IMR-90 (cell line): ENCODE data around the gene LRRFIP1. TPM values are rescaled to one million over a fixed set of nuclear protein-coding genes. Genes with fewer than 3 reads are reported as not detected.
A peak's percentile ranks its signal among the peaks of the same experiment; 100 is the strongest.

Experiments used
- ATAC-seq: fragments of 200-7000 bp; cut with Tn5 transposase; 2 replicates; pipeline ENCODE4 v1.9.1; 2020; ENCODE audit warnings: low read depth, mild to moderate bottlenecking, moderate library complexity
- BruUV-seq: library from RNA; stranded (reverse); fragments of 400-500 nt; replicated peaks from 2 replicates; lab custom pipeline; 2021; lab: Mats Ljungman, UMichigan
- CTCF ChIA-PET: fragments of 300-600 bp; formaldehyde crosslinking; extraction: SDS; loops from one replicate; lab custom pipeline; 2021; ENCODE audit warnings: antibody characterized with exemption; lab: Yijun Ruan, JAX
- POLR2A ChIA-PET: fragments of 300-600 bp; sonication (Branson Sonifier 250); formaldehyde crosslinking; loops from one replicate; lab custom pipeline; 2022; ENCODE audit warnings: antibody characterized with exemption; ENCODE audit not compliant: unreplicated experiment; lab: Charles Lee
- DNase-seq: peaks from one replicate; pipeline ENCODE4 v3.0.0; 2013
- H2AFZ ChIP-seq: replicated peaks from 2 replicates; pipeline ENCODE3; 2013; ENCODE audit warnings: low read length, mild to moderate bottlenecking; ENCODE audit not compliant: poor library complexity
- H2AK5ac ChIP-seq: 2 replicates; pipeline ENCODE4 v1.6.1; 2013; ENCODE audit warnings: low read depth, low read length, inconsistent platforms
- H2AK9ac ChIP-seq: replicated peaks from 2 replicates; pipeline ENCODE3; 2013; ENCODE audit warnings: mild to moderate bottlenecking, low read depth, low read length, moderate library complexity; ENCODE audit not compliant: poor library complexity
- H2BK120ac ChIP-seq: 2 replicates; pipeline ENCODE4 v1.6.1; 2013; ENCODE audit warnings: low read depth, low read length, inconsistent platforms
- H2BK15ac ChIP-seq: 3 replicates; pipeline ENCODE4 v1.6.1; 2013; ENCODE audit warnings: low read depth, low read length, inconsistent platforms
- H2BK20ac ChIP-seq: 2 replicates; pipeline ENCODE4 v1.6.1; 2013; ENCODE audit warnings: low read depth, mild to moderate bottlenecking, inconsistent platforms, low read length, moderate library complexity
- H2BK5ac ChIP-seq: 2 replicates; pipeline ENCODE4 v1.6.1; 2013; ENCODE audit warnings: mild to moderate bottlenecking, low read depth, low read length, inconsistent platforms; ENCODE audit not compliant: poor library complexity, severe bottlenecking
- H3K14ac ChIP-seq: replicated peaks from 2 replicates; pipeline ENCODE4 v1.6.1; 2013; ENCODE audit warnings: low read depth, low read length, inconsistent platforms
- H3K18ac ChIP-seq: 2 replicates; pipeline ENCODE4 v1.6.1; 2013; ENCODE audit warnings: low read depth, low read length, control low read depth
- H3K23ac ChIP-seq: 2 replicates; pipeline ENCODE4 v1.6.1; 2013; ENCODE audit warnings: low read depth, low read length, inconsistent platforms
- H3K27ac ChIP-seq: 2 replicates; pipeline ENCODE4 v1.5.1; 2013; ENCODE audit warnings: mild to moderate bottlenecking, control low read depth, low read length; ENCODE audit not compliant: insufficient read depth
- H3K27me3 ChIP-seq: 2 replicates; pipeline ENCODE4 v1.6.1; 2013; ENCODE audit warnings: low read length; ENCODE audit not compliant: control insufficient read depth, insufficient read depth
- H3K36me3 ChIP-seq: 2 replicates; pipeline ENCODE4 v1.6.1; 2013; ENCODE audit warnings: low read length, mixed read lengths; ENCODE audit not compliant: control insufficient read depth, insufficient read depth
- H3K4ac ChIP-seq: 2 replicates; pipeline ENCODE4 v1.6.1; 2013; ENCODE audit warnings: low read depth, low read length, inconsistent platforms
- H3K4me1 ChIP-seq: 2 replicates; pipeline ENCODE4 v1.6.1; 2013; ENCODE audit warnings: low read length, mixed read lengths; ENCODE audit not compliant: control insufficient read depth, insufficient read depth
- H3K4me2 ChIP-seq: 2 replicates; pipeline ENCODE4 v1.6.1; 2013; ENCODE audit warnings: low read depth, mild to moderate bottlenecking, control low read depth, low read length, moderate library complexity
- H3K4me3 ChIP-seq: 2 replicates; pipeline ENCODE4 v1.5.1; 2013; ENCODE audit warnings: low read depth, mild to moderate bottlenecking, control low read depth, low read length, moderate library complexity; ENCODE audit not compliant: insufficient read depth
- H3K56ac ChIP-seq: 2 replicates; pipeline ENCODE4 v1.6.1; 2013; ENCODE audit warnings: low read length, inconsistent platforms; ENCODE audit not compliant: insufficient read depth; ENCODE audit errors: extremely low read depth
- H3K79me1 ChIP-seq, 2 experiments: 2 replicates each; pipeline ENCODE4 v1.6.1; 2013; ENCODE audit warnings: low read length in 2 of 2, inconsistent platforms in 1 of 2, low read depth in 1 of 2
- H3K9ac ChIP-seq: 2 replicates; pipeline ENCODE4 v1.6.1; 2013; ENCODE audit warnings: low read depth, low read length, control low read depth
- H3K9me1 ChIP-seq: 2 replicates; pipeline ENCODE4 v1.6.1; 2013; ENCODE audit warnings: low read length, inconsistent platforms; ENCODE audit not compliant: insufficient read depth
- H3K9me3 ChIP-seq: 2 replicates; pipeline ENCODE4 v1.6.1; 2013; ENCODE audit warnings: low read length; ENCODE audit not compliant: control insufficient read depth, insufficient read depth
- H4K20me1 ChIP-seq: 2 replicates; pipeline ENCODE4 v1.6.1; 2013; ENCODE audit warnings: low read length, inconsistent platforms; ENCODE audit not compliant: insufficient read depth
- H4K5ac ChIP-seq: 2 replicates; pipeline ENCODE4 v1.6.1; 2013; ENCODE audit warnings: mild to moderate bottlenecking, low read depth, low read length, control low read depth
- H4K8ac ChIP-seq, 2 experiments: 2 replicates each; pipeline ENCODE4 v1.6.1; 2013; ENCODE audit warnings: low read depth in 2 of 2, low read length in 2 of 2, control low read depth in 1 of 2, inconsistent platforms in 1 of 2
- H4K91ac ChIP-seq: 2 replicates; pipeline ENCODE4 v1.6.1; 2013; ENCODE audit warnings: low read depth, low read length, inconsistent platforms; ENCODE audit not compliant: insufficient read depth
- BHLHE40 ChIP-seq: fragments of 150-350 bp; IDR thresholded peaks from 2 replicates; pipeline ENCODE4 v1.6.1; 2016; ENCODE audit warnings: mild to moderate bottlenecking, low read depth, low read length
- CEBPB ChIP-seq: IDR thresholded peaks from 2 replicates; pipeline ENCODE4 v1.6.1; 2012; ENCODE audit warnings: low read depth, low read length, improper control_type of control experiment
- CHD1 ChIP-seq: IDR thresholded peaks from 2 replicates; pipeline ENCODE4 v1.6.1; 2012; ENCODE audit warnings: low read depth, low read length, improper control_type of control experiment
- CTCF ChIP-seq: conservative IDR thresholded peaks from 2 replicates; pipeline ENCODE4 v1.5.1; 2012; ENCODE audit warnings: mild to moderate bottlenecking, low read depth, low read length, improper control_type of control experiment
- ELK1 ChIP-seq: fragments of 150-350 bp; IDR thresholded peaks from 2 replicates; pipeline ENCODE4 v1.6.1; 2016; ENCODE audit warnings: low read depth, mild to moderate bottlenecking, low read length, moderate library complexity, borderline replicate concordance
- FOS ChIP-seq: fragments of 150-350 bp; IDR thresholded peaks from 2 replicates; pipeline ENCODE4 v1.6.1; 2016; ENCODE audit warnings: low read depth, low read length
- MAFK ChIP-seq: IDR thresholded peaks from 2 replicates; pipeline ENCODE4 v1.6.1; 2012; ENCODE audit warnings: low read depth, low read length, improper control_type of control experiment
- MXI1 ChIP-seq: IDR thresholded peaks from 2 replicates; pipeline ENCODE4 v1.6.1; 2012; ENCODE audit warnings: low read depth, mild to moderate bottlenecking, low read length, moderate library complexity, borderline replicate concordance
- NFE2L2 ChIP-seq: fragments of 150-350 bp; IDR thresholded peaks from 2 replicates; pipeline ENCODE4 v1.6.1; 2016; ENCODE audit warnings: low read depth, mild to moderate bottlenecking, low read length
- POLR2A ChIP-seq: IDR thresholded peaks from 2 replicates; pipeline ENCODE4 v1.6.1; 2012; ENCODE audit warnings: mild to moderate bottlenecking, low read depth, low read length
- RAD21 ChIP-seq: IDR thresholded peaks from 2 replicates; pipeline ENCODE4 v1.6.1; 2012; ENCODE audit warnings: low read length, improper control_type of control experiment
- RCOR1 ChIP-seq: IDR thresholded peaks from 2 replicates; pipeline ENCODE4 v1.6.1; 2012; ENCODE audit warnings: mild to moderate bottlenecking, low read length, improper control_type of control experiment; ENCODE audit not compliant: insufficient replicate concordance
- SMC3 ChIP-seq: fragments of 150-350 bp; IDR thresholded peaks from 2 replicates; pipeline ENCODE4 v1.6.1; 2016; ENCODE audit warnings: low read depth, mild to moderate bottlenecking, antibody characterized with exemption, low read length, moderate library complexity
- USF2 ChIP-seq: fragments of 150-350 bp; IDR thresholded peaks from 2 replicates; pipeline ENCODE4 v1.6.1; 2017; ENCODE audit warnings: mild to moderate bottlenecking, antibody characterized with exemption, low read length, low read depth
- WGBS, 2 experiments: methylation state at CpG; one replicate each; pipeline versions ENCODE4 v1.1.5 to v1.1.7; 2013; ENCODE audit warnings: missing lambda C conversion rate in 2 of 2; ENCODE audit not compliant: insufficient read length in 1 of 2; ENCODE audit errors: extremely low coverage in 2 of 2; 5-methylcytosine and 5-hydroxymethylcytosine counted together
- dilution Hi-C: fragments of 300-500 bp; cut with HindIII; formaldehyde crosslinking; loops from one replicate; pipeline ENCODE4 v1.14.3; 2018; ENCODE audit warnings: low sequenced_read_pairs; ENCODE audit not compliant: unreplicated experiment
- in situ Hi-C: fragments of 300-500 bp; cut with MboI; formaldehyde crosslinking; loops from 3 replicates; pipeline ENCODE4 v1.14.3; 2019; ENCODE audit warnings: low sequenced_read_pairs, inconsistent platforms, mixed read lengths
- intact Hi-C: fragments of 100-400 bp; cut with micrococcal nuclease; formaldehyde crosslinking; loops from 2 replicates; pipeline ENCODE4 v1.10.0; 2022
- polyA plus RNA-seq, 3 experiments: library from polyadenylated mRNA; depleted of rRNA; stranded (reverse); fragments of >200 nt; gene quantifications; 2 replicates each; pipeline ENCODE4 v1.2.3, GENCODE V29; 2012; ENCODE audit warnings: low replicate concordance in 1 of 3
- total RNA-seq: library from RNA; depleted of rRNA; stranded (reverse); fragments of >200 nt; gene quantifications from 2 replicates; pipeline ENCODE4 v1.2.3, GENCODE V29; 2012

LRRFIP1 gene
- total and polyA plus RNA-seq, 2 of the 4 experiments (the other 2 are of a cell fraction), result 52.2 to 54.4 TPM

GRCh38 chr2:237715459-237715947 is 88.1 kb downstream of the LRRFIP1 start:
- dilution Hi-C loops, result no loop called here
- no peak overlapping the region for H3K4me3 ChIP-seq

More at GRCh38 chr2:237715459-237715947, 88.1 kb downstream of the LRRFIP1 start:
- ATAC-seq, result no peak
- Histone ChIP-seq H2BK120ac (peak overlapping the region; percentile 4; the same call in 1 of the 2 replicates), H2BK15ac (peak overlapping the region; percentile 4; the same call in 1 of the 3 replicates), H3K9me3 (no peaks in the 10 kb centered on the region), H4K5ac (no peak overlapping the region), H2AFZ (no peak overlapping the region), H4K91ac (peak overlapping the region; percentile 7; the same call in 1 of the 2 replicates), H3K27ac (peak overlapping the region; percentile 36; the same call in 1 of the 2 replicates), H3K36me3 (peaks cover 20% of the 10 kb centered on the region), H2AK5ac (peak overlapping the region; percentile 47; the same call in 1 of the 2 replicates), H3K27me3 (no peaks in the 10 kb centered on the region), H3K4ac (peak overlapping the region; percentile 52), H3K23ac (peak overlapping the region; percentile 39; the same call in 1 of the 2 replicates), H3K4me1 (peaks cover 22% of the 10 kb centered on the region), H2BK20ac (peak overlapping the region; percentile 28; the same call in 1 of the 2 replicates), H3K79me1 (peaks cover 26 to 83% of the 10 kb centered on the region in 2 experiments), H3K4me2 (peak overlapping the region; percentile 55), H3K9me1 (peaks cover 33% of the 10 kb centered on the region), H3K14ac (peak overlapping the region; percentile 14; the same call in 1 of the 2 replicates), H2BK5ac (peak overlapping the region; percentile 63), H4K8ac (peak overlapping the region in 1 of 2 experiments; percentile 34; a peak in 2 of 4 replicates), H3K9ac (no peak overlapping the region), H3K18ac (peak overlapping the region; percentile 36; the same call in 1 of the 2 replicates), H2AK9ac (peak overlapping the region; percentile 7), H3K56ac (peak overlapping the region; percentile 43; the same call in 1 of the 2 replicates), H4K20me1 (peaks cover 65% of the 10 kb centered on the region)
- no TSS peak for BruUV-seq
- intact Hi-C loops, result no loop called here
- ChIA-PET POLR2A (no interaction called here), CTCF (interaction anchor here (1.2 to 1.3 kb wide), 2 partner anchors 29 to 42 kb away, joined by 4 to 5 read pairs; no protein-coding TSS in a partner anchor)
- DNase-seq, result no peak
- 67% methylated on average over 1 of the region's 13 CpGs; no CpG with 5 or more reads in 1 of the 2 experiments for WGBS, 2 experiments
- in situ Hi-C loops, result no loop called here
- TF ChIP-seq FOS (no peak), SMC3 (no peak), CHD1 (no peak), ELK1 (no peak), MXI1 (no peak), NFE2L2 (no peak), BHLHE40 (no peak), CEBPB (no peak), RAD21 (no peak), POLR2A (no peak), MAFK (no peak), USF2 (no peak), CTCF (no peak), RCOR1 (no peak)
